Measurements from ENCODE around the gene MIAT.
A peak's percentile ranks its signal among the peaks of the same experiment; 100 is the strongest.

MIAT gene

DNA sequence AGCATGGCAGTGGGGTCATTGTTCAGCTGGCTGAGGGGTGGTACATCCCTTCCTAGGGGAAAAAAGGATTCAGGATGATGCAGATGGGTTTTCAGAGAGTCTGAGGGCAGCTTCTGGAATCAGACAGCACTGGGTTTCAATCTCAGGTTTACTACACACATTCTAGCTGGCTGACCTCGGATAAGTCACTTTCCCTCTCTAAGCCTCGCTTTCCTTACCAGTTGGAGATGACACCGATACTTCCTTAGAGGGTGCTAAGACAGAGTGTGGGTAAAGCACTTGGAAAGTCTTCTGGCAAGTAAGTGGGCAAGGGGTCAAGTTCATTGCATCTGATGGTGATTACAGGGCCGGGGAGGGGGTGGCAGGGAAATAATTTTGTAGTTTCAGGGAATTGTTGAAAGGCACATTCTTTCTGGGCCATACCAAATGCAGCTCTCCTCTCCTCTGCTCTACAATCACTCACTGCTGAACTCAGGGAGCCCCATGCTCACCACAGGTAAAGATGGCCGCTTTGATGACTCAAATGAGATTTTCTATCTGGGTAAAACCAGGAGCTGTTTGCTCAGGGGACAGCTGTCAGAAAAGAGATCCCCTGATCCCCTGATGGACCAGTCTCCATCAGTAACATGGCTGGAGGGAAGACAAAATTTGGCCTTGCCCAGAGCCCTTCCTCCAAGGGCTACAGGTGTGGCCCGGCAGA is 6.5 kb upstream of the MIAT start:
- Histone ChIP-seq H3K4me3 (ENCODE audit: low read depth, low read length) (no peak overlapping the region), H3K27ac (ENCODE audit: low read depth, low read length) (no peak overlapping the region), H3K79me2 (ENCODE audit: control insufficient read depth, insufficient read depth, low read length, unreplicated experiment) (no peaks in the 10 kb centered on the region), H3K27me3 (ENCODE audit: insufficient read depth, low read length) (peaks cover 42% of the 10 kb centered on the region), H3K36me3 (ENCODE audit: insufficient read depth, low read length) (no peaks in the 10 kb centered on the region), H3K4me1 (ENCODE audit: control insufficient read depth, insufficient read depth, low read length, unreplicated experiment) (no peaks in the 10 kb centered on the region), H2AFZ (ENCODE audit: low read length, unreplicated experiment) (no peak overlapping the region)

DNA sequence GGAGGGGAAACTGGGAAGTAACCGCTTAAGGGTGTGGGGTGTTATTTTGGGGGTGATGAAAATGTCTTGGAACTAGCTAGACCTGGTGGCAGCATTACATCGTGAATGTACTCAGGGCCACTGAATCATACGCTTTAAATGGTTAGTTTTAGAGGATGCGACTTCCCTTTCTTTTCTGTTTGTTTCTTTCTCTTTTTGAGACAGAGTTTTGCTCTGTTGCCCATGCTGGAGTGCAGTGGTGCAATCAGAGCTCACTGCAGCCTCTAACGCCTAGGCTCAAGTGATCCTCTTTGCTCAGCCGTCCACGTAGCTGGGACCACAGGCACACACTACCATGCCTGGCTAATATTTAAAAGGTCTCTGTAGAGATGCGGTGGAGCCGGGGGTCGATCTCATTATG is 5.6 kb upstream of the MIAT start:
- no peaks in the 10 kb centered on the region for H3K79me2 ChIP-seq (ENCODE audit: control insufficient read depth, insufficient read depth, low read length, unreplicated experiment)
- no peaks in the 10 kb centered on the region for H3K4me1 ChIP-seq (ENCODE audit: control insufficient read depth, insufficient read depth, low read length, unreplicated experiment)
- no peak overlapping the region for H3K4me3 ChIP-seq (ENCODE audit: low read depth, low read length)
- no peak overlapping the region for H3K27ac ChIP-seq (ENCODE audit: low read depth, low read length)
- H3K36me3 ChIP-seq (ENCODE audit: insufficient read depth, low read length), result no peaks in the 10 kb centered on the region
- H2AFZ ChIP-seq (ENCODE audit: low read length, unreplicated experiment), result no peak overlapping the region
- H3K27me3 ChIP-seq (ENCODE audit: insufficient read depth, low read length), result peaks cover 42% of the 10 kb centered on the region

DNA sequence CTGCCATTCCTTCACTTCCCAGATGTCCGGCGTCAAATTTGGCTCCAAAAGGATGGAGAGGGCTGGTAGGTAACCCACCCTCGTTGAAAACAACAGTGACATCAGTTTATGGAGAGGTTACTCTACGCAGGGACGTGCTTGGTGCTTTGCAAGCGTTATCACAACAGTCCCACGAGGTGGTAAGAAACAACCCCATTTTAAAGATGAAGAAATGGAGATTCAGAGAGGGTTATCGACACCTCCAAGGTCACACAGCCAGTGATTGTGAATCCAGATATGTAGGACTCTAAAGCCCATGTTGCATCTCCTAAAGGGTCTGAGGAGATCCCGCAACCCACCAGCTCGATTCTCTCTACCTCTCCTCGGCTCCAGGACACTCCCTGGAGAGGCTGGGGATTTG is 773 bp downstream of the MIAT start:
- H3K4me1 ChIP-seq (ENCODE audit: control insufficient read depth, insufficient read depth, low read length, unreplicated experiment), result peaks cover 5% of the 10 kb centered on the region
- no peaks in the 10 kb centered on the region for H3K79me2 ChIP-seq (ENCODE audit: control insufficient read depth, insufficient read depth, low read length, unreplicated experiment)
- peak overlapping the region; percentile 66 for H3K4me3 ChIP-seq (ENCODE audit: low read depth, low read length)
- H3K36me3 ChIP-seq (ENCODE audit: insufficient read depth, low read length), result no peaks in the 10 kb centered on the region
- H3K27me3 ChIP-seq (ENCODE audit: insufficient read depth, low read length), result peaks cover 32% of the 10 kb centered on the region
- H3K27ac ChIP-seq (ENCODE audit: low read depth, low read length), result no peak overlapping the region
- no peak overlapping the region for H2AFZ ChIP-seq (ENCODE audit: low read length, unreplicated experiment)

DNA sequence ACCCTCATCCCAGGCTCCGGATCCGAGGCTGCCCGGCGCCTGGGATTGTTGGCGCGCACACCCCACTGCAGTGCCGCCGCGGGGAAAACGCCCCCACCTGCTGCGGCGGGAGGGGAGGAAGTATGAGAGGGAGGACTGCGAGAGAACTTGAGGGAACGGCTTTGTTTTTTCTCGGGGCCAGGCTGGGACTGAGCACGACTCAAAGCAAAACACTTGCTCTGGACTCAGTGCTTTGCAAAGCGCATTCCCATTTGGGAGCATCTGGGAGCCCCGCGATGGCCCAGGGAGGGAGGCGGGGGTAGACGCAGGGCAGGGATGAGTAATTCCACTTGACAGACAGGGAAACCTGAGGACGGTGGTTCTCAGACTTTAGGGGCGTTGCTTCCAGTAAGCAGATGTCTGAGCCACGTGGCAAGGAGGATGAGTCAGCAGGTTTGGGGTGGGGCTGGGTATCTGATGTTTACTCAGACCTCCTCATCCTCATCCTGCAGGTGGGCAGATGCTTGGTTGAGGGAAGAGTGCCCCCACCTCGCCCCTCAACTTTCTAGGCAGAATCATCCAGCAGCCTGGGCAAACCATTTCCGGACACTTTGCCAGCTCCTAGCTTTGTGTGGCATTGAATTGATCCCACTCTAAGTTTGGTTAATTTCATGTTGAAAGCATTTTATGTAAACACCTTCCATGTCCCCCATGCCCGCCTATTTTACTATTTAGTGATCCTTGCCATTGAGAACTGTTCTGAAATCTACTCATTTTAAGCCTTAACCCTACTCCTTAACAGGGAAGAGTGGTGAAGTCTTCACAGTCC is 1.5 kb downstream of the MIAT start:
- peaks cover 5% of the 10 kb centered on the region for H3K4me1 ChIP-seq (ENCODE audit: control insufficient read depth, insufficient read depth, low read length, unreplicated experiment)
- H3K4me3 ChIP-seq (ENCODE audit: low read depth, low read length), result peak overlapping the region; percentile 66
- H2AFZ ChIP-seq (ENCODE audit: low read length, unreplicated experiment), result no peak overlapping the region
- H3K27me3 ChIP-seq (ENCODE audit: insufficient read depth, low read length), result peaks cover 27% of the 10 kb centered on the region
- H3K27ac ChIP-seq (ENCODE audit: low read depth, low read length), result peak overlapping the region; percentile 29; the same call in 1 of the 2 replicates
- no peaks in the 10 kb centered on the region for H3K79me2 ChIP-seq (ENCODE audit: control insufficient read depth, insufficient read depth, low read length, unreplicated experiment)
- no peaks in the 10 kb centered on the region for H3K36me3 ChIP-seq (ENCODE audit: insufficient read depth, low read length)

DNA sequence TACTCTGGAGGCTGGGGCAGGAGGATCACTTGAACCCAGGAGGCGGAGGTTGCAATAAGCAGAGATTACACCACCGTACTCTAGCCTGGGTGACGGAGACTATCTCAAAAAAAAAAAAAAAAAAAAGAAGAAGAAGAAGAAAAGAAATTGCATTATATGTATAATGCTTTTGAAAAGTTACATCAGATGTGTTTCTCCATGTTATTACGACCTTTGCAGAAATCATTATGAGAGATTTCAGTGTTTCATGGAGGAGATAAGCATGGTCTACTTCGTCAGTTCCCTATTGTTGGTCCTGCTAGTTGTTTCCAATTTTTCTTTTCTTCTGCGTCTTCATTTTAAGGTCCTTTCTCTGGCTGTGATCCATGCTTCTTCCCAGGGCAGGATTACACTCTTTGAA is 3.0 kb downstream of the MIAT start:
- Histone ChIP-seq H3K27me3 (ENCODE audit: insufficient read depth, low read length) (peaks cover 20% of the 10 kb centered on the region), H2AFZ (ENCODE audit: low read length, unreplicated experiment) (no peak overlapping the region), H3K36me3 (ENCODE audit: insufficient read depth, low read length) (no peaks in the 10 kb centered on the region), H3K4me1 (ENCODE audit: control insufficient read depth, insufficient read depth, low read length, unreplicated experiment) (peaks cover 5% of the 10 kb centered on the region), H3K79me2 (ENCODE audit: control insufficient read depth, insufficient read depth, low read length, unreplicated experiment) (no peaks in the 10 kb centered on the region), H3K4me3 (ENCODE audit: low read depth, low read length) (no peak overlapping the region), H3K27ac (ENCODE audit: low read depth, low read length) (no peak overlapping the region)

DNA sequence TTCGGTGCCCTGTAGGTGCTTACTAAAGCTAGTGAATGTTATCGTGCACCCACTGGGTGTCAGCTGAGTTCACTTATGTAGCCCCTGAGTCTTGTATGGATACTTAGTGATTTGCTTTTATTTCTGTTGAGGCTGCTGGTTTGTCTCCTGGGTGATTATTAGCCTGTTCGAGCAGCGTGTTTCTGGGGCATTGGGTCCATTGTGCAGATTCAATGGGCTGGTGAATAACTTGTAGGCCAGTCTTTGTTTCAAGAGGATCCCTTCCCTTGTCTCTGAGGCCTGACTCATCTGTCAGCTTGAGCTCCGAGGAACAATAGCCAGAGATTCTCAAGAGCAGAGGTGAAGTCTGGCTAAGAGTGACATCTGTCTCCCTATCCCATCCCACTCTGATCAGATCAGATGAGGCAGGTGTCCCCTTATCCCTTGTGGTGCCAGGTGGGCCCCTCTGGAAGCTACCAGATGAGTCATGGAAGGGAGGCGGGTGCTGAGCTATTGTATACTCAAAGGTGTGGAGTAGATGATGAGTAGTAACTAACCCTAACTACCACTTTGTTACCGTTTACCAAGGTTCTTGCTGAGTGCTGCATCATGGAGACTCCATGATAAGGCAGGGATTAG is 3.7 kb downstream of the MIAT start:
- Histone ChIP-seq H3K4me1 (ENCODE audit: control insufficient read depth, insufficient read depth, low read length, unreplicated experiment) (peaks cover 6% of the 10 kb centered on the region), H3K36me3 (ENCODE audit: insufficient read depth, low read length) (no peaks in the 10 kb centered on the region), H3K27me3 (ENCODE audit: insufficient read depth, low read length) (peaks cover 17% of the 10 kb centered on the region; the same call in 1 of the 2 replicates), H3K79me2 (ENCODE audit: control insufficient read depth, insufficient read depth, low read length, unreplicated experiment) (no peaks in the 10 kb centered on the region), H3K27ac (ENCODE audit: low read depth, low read length) (no peak overlapping the region), H2AFZ (ENCODE audit: low read length, unreplicated experiment) (no peak overlapping the region), H3K4me3 (ENCODE audit: low read depth, low read length) (no peak overlapping the region)

DNA sequence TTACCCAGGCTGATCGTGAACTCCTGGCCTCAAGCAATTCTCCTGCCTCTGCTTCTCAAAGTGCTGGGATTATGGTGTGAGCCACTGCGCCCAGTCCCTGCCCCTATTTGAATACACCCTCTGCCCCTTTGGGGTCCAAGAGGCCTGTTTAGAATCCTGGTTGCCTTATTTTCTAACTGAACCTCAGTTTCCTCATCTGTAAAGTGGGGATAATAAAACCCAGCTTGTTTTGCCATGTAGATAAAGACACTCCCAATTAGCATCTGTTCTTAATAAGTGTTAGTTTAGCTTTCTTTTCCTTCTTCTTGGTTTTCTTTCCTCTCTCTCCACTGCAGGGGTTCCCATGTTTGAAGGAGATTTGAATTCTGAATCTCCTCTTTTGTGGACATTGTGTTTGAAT is 4.8 kb downstream of the MIAT start:
- H3K36me3 ChIP-seq (ENCODE audit: insufficient read depth, low read length), result no peaks in the 10 kb centered on the region
- H2AFZ ChIP-seq (ENCODE audit: low read length, unreplicated experiment), result no peak overlapping the region
- H3K79me2 ChIP-seq (ENCODE audit: control insufficient read depth, insufficient read depth, low read length, unreplicated experiment), result no peaks in the 10 kb centered on the region
- peaks cover 13% of the 10 kb centered on the region; the same call in 1 of the 2 replicates for H3K27me3 ChIP-seq (ENCODE audit: insufficient read depth, low read length)
- no peak overlapping the region for H3K27ac ChIP-seq (ENCODE audit: low read depth, low read length)
- no peak overlapping the region for H3K4me3 ChIP-seq (ENCODE audit: low read depth, low read length)
- peaks cover 8% of the 10 kb centered on the region for H3K4me1 ChIP-seq (ENCODE audit: control insufficient read depth, insufficient read depth, low read length, unreplicated experiment)

DNA sequence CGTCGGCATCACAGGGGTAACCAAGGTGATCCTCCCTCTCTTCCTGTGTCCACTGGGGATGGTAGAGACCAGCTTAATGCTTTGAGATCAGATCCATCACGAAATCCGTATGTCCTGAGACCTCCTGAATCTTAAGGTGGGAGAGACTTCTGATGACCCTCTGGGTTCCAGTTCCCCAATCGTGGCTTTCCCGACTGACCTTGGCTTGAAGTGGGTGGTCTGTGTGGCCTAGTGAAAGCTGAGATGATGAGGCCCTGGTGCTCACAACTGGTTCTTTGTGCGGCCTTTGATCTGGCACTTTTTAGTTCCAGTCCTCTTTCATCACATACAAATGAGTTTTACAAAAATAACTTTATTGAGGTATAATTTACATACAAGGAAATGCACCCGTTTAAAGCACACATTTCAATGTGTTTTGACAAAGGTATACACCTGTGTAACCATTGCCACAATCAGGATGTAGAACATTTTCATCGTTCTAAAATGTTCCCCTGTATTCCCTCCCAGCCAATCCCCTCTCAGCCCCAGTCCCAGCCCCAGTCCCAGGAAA is 6.1 kb downstream of the MIAT start:
- Histone ChIP-seq H3K79me2 (ENCODE audit: control insufficient read depth, insufficient read depth, low read length, unreplicated experiment) (no peaks in the 10 kb centered on the region), H2AFZ (ENCODE audit: low read length, unreplicated experiment) (no peak overlapping the region), H3K36me3 (ENCODE audit: insufficient read depth, low read length) (no peaks in the 10 kb centered on the region), H3K4me1 (ENCODE audit: control insufficient read depth, insufficient read depth, low read length, unreplicated experiment) (peaks cover 8% of the 10 kb centered on the region), H3K27me3 (ENCODE audit: insufficient read depth, low read length) (peaks cover under 1% of the 10 kb centered on the region; the same call in 1 of the 2 replicates), H3K4me3 (ENCODE audit: low read depth, low read length) (no peak overlapping the region), H3K27ac (ENCODE audit: low read depth, low read length) (no peak overlapping the region)

DNA sequence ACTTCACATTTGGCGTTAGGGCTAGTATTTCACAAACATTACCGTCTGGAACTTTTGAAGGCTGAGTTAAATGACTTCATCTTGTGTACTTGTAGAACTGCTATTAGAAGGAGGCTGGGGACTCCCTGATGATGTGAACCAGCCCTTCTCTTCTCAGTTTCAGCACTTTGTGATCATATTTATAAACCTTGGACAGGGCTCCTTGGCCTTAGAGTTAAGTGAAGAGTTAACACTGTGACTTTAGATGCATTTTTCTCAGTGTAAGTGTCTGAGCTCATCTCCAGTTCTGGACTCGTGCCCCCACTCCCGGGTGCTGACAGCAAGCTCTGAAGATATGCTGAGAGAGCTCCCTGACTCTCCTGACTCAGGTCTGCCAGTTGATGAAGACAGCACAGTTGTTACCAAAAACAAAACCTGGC is 8.4 kb downstream of the MIAT start:
- Histone ChIP-seq H3K79me2 (ENCODE audit: control insufficient read depth, insufficient read depth, low read length, unreplicated experiment) (no peaks in the 10 kb centered on the region), H2AFZ (ENCODE audit: low read length, unreplicated experiment) (no peak overlapping the region), H3K4me3 (ENCODE audit: low read depth, low read length) (no peak overlapping the region), H3K4me1 (ENCODE audit: control insufficient read depth, insufficient read depth, low read length, unreplicated experiment) (peaks cover 3% of the 10 kb centered on the region), H3K27ac (ENCODE audit: low read depth, low read length) (no peak overlapping the region), H3K36me3 (ENCODE audit: insufficient read depth, low read length) (no peaks in the 10 kb centered on the region), H3K27me3 (ENCODE audit: insufficient read depth, low read length) (no peaks in the 10 kb centered on the region)

DNA sequence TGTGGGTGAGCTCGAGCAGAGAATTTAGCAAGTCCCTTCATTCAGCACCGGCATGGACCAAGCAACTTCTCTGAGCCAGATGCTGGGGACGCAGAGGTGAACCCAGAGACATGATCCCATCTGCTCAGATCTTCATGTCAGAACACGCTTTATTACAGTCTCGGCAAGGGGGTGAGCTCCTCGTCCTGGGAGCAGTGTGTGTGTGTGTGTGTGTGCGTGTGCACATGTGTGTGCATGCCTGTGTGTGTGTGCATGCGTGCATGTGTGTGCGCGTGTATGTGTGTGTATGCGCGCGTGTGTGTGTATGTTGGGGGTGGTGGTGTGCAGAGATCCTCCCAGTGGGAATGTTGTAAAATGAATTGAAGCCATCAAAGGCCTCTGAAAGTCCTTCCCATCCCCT is 9.8 kb downstream of the MIAT start:
- Histone ChIP-seq H3K4me3 (ENCODE audit: low read depth, low read length) (no peak overlapping the region), H3K27me3 (ENCODE audit: insufficient read depth, low read length) (no peaks in the 10 kb centered on the region), H3K36me3 (ENCODE audit: insufficient read depth, low read length) (no peaks in the 10 kb centered on the region), H3K27ac (ENCODE audit: low read depth, low read length) (no peak overlapping the region), H3K4me1 (ENCODE audit: control insufficient read depth, insufficient read depth, low read length, unreplicated experiment) (peaks cover 5% of the 10 kb centered on the region), H3K79me2 (ENCODE audit: control insufficient read depth, insufficient read depth, low read length, unreplicated experiment) (no peaks in the 10 kb centered on the region), H2AFZ (ENCODE audit: low read length, unreplicated experiment) (no peak overlapping the region)
